HEK293 (cell line): ENCODE data around the gene SIRPB2.

Experiments
- CTCF ChIA-PET: fragments of 350-600 bp; formaldehyde crosslinking; extraction: SDS; loops from one replicate; lab custom pipeline; 2021; ENCODE audit warnings: antibody characterized with exemption; lab: Yijun Ruan, JAX
- POLR2A ChIA-PET: fragments of 300-600 bp; formaldehyde crosslinking; extraction: SDS; loops from one replicate; lab custom pipeline; 2020; ENCODE audit warnings: antibody characterized with exemption, inconsistent platforms; lab: Yijun Ruan, JAX
- H3K27ac ChIP-seq: fragments of 200-500 bp; sonication (Bioruptor generic); 2 replicates; pipeline ENCODE4 v1.5.1; 2014; ENCODE audit warnings: low read depth, low read length, control low read depth, inconsistent platforms; ENCODE audit errors: extremely low read depth
- H3K36me3 ChIP-seq, 2 experiments: fragments of 200-500 bp in 1 of 2; sonication (Bioruptor generic) in 1 of 2; 1 replicate in 1 of 2; 2 replicates in 1 of 2; pipeline ENCODE4 v1.5.1; 2014 to 2017; ENCODE audit warnings: inconsistent platforms in 2 of 2, low read length in 2 of 2; ENCODE audit not compliant: control insufficient read depth in 2 of 2, insufficient read depth in 1 of 2
- H3K4me1 ChIP-seq: fragments of 200-500 bp; sonication (Bioruptor generic); 2 replicates; pipeline ENCODE4 v1.5.1; 2014; ENCODE audit warnings: mild to moderate bottlenecking, low read length, inconsistent platforms; ENCODE audit not compliant: control insufficient read depth, insufficient read depth
- H3K4me3 ChIP-seq: 2 replicates; pipeline ENCODE4 v1.5.1; 2011; ENCODE audit warnings: low read depth, mild to moderate bottlenecking, control low read depth, low read length, moderate library complexity
- H3K9me3 ChIP-seq: fragments of 200-500 bp; sonication (Bioruptor generic); 2 replicates; pipeline ENCODE4 v1.5.1; 2014; ENCODE audit warnings: low read depth, low read length, inconsistent platforms; ENCODE audit not compliant: control insufficient read depth, insufficient read depth
- FEZF1 ChIP-seq: fragments of 450-650 bp; formaldehyde crosslinking; IDR thresholded peaks from 2 replicates; pipeline ENCODE4 v1.5.1; 2016; ENCODE audit warnings: missing biosample characterization, missing genetic modification characterization
- GLI2 ChIP-seq: fragments of 450-650 bp; formaldehyde crosslinking; IDR thresholded peaks from 2 replicates; pipeline ENCODE4; 2017; ENCODE audit warnings: missing biosample characterization, missing genetic modification characterization, low read depth, borderline replicate concordance
- KLF16 ChIP-seq: fragments of 450-650 bp; formaldehyde crosslinking; IDR thresholded peaks from 2 replicates; pipeline ENCODE4 v1.5.1; 2017; ENCODE audit warnings: missing biosample characterization, missing genetic modification characterization
- MYNN ChIP-seq: fragments of 450-650 bp; formaldehyde crosslinking; IDR thresholded peaks from 2 replicates; pipeline ENCODE4 v1.5.1; 2016; ENCODE audit warnings: missing biosample characterization, missing genetic modification characterization, borderline replicate concordance
- SCRT1 ChIP-seq: fragments of 450-650 bp; formaldehyde crosslinking; IDR thresholded peaks from 2 replicates; pipeline ENCODE4 v1.5.1; 2016; ENCODE audit warnings: missing biosample characterization, missing genetic modification characterization, borderline replicate concordance
- SETDB1 ChIP-seq: IDR thresholded peaks from one replicate; pipeline ENCODE4 v1.6.1; 2017; ENCODE audit warnings: mild to moderate bottlenecking, low read length, moderate library complexity, mixed read lengths; ENCODE audit not compliant: insufficient read length
- ZBTB48 ChIP-seq: fragments of 450-650 bp; formaldehyde crosslinking; IDR thresholded peaks from 2 replicates; pipeline ENCODE4 v1.5.1; 2016; ENCODE audit warnings: missing biosample characterization, missing genetic modification characterization
- ZIC2 ChIP-seq: fragments of 450-650 bp; formaldehyde crosslinking; IDR thresholded peaks from 2 replicates; pipeline ENCODE4 v1.5.1; 2016; ENCODE audit warnings: missing biosample characterization, missing genetic modification characterization
- ZNF121 ChIP-seq: fragments of 450-650 bp; formaldehyde crosslinking; IDR thresholded peaks from 2 replicates; pipeline ENCODE4 v1.5.1; 2016; ENCODE audit warnings: missing biosample characterization, missing genetic modification characterization
- ZNF26 ChIP-seq: fragments of 450-650 bp; formaldehyde crosslinking; IDR thresholded peaks from 2 replicates; pipeline ENCODE4 v1.5.1; 2016; ENCODE audit warnings: missing biosample characterization, missing genetic modification characterization
- ZNF311 ChIP-seq: fragments of 450-650 bp; formaldehyde crosslinking; IDR thresholded peaks from 2 replicates; pipeline ENCODE4 v1.5.1; 2017; ENCODE audit warnings: missing biosample characterization, missing genetic modification characterization, borderline replicate concordance
- ZNF449 ChIP-seq: fragments of 450-650 bp; formaldehyde crosslinking; IDR thresholded peaks from 2 replicates; pipeline ENCODE4 v1.5.1; 2017; ENCODE audit warnings: missing biosample characterization, mild to moderate bottlenecking, missing genetic modification characterization, moderate library complexity
- ZNF513 ChIP-seq: fragments of 450-650 bp; IDR thresholded peaks from 2 replicates; pipeline ENCODE4 v1.5.1; 2018; ENCODE audit warnings: missing biosample characterization, missing genetic modification characterization
- ZNF548 ChIP-seq: fragments of 450-650 bp; formaldehyde crosslinking; IDR thresholded peaks from 2 replicates; pipeline ENCODE4 v1.5.1; 2016; ENCODE audit warnings: missing biosample characterization, missing genetic modification characterization
- ZNF701 ChIP-seq: fragments of 450-650 bp; formaldehyde crosslinking; IDR thresholded peaks from 2 replicates; pipeline ENCODE4 v1.5.1; 2016; ENCODE audit warnings: missing biosample characterization, missing genetic modification characterization
- ZNF777 ChIP-seq: fragments of 450-650 bp; formaldehyde crosslinking; IDR thresholded peaks from 2 replicates; pipeline ENCODE4 v1.5.1; 2017; ENCODE audit warnings: missing biosample characterization, missing genetic modification characterization, borderline replicate concordance
- ZNF791 ChIP-seq: fragments of 450-650 bp; formaldehyde crosslinking; IDR thresholded peaks from 2 replicates; pipeline ENCODE4 v1.5.1; 2016; ENCODE audit warnings: missing biosample characterization, missing genetic modification characterization
- ZSCAN30 ChIP-seq: fragments of 450-650 bp; IDR thresholded peaks from 2 replicates; pipeline ENCODE4 v1.5.1; 2018; ENCODE audit warnings: missing biosample characterization, mild to moderate bottlenecking, missing genetic modification characterization, moderate library complexity
- TF ChIP-seq, protein P1 (sequence below): fragments of 450-650 bp; formaldehyde crosslinking; IDR thresholded peaks from 2 replicates; pipeline ENCODE4 v1.5.1; 2016; ENCODE audit warnings: missing biosample characterization, missing genetic modification characterization
- TF ChIP-seq, protein P2 (sequence below): fragments of 450-650 bp; formaldehyde crosslinking; IDR thresholded peaks from 2 replicates; pipeline ENCODE4 v1.5.1; 2016; ENCODE audit warnings: missing biosample characterization, missing genetic modification characterization, low read depth

The SIRPB2 gene

DNA sequence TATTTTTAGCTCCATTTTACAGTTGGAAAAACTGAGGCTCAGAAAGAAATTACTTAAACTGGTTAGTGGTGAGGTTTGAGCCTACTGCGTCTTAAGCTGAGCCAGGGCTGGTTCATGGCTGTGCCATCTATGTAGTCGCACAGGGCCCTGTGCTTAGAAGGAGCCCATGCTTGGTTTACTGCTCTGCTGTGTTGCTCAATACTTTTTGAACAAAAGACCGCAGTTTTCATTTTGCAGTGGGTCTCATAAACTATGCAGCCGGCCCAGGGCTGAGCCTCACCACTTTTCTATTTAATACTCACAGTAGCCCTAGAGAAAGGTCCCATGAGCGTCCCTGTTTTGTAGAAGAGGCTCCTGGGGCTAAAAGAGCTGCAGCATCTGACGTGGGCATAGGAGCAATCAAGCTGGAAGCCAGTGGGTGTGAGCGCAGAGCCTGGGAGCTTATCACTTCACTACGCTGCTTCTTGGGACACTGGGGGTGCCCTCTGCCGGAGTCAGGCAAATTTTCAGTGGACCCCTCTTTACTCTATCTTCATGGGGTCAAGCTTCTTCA, 501 bp downstream of the SIRPB2 start (continued):
- TF ChIP-seq ZNF26 (tag by site-specific recombination) = no peak
- TF ChIP-seq GLI2 = no peak
- TF ChIP-seq, all 188 proteins: peak for 0

GRCh38 chr20:1489764-1490436, 1.3 kb downstream of the SIRPB2 start:
- CTCF ChIA-PET = interaction anchor here (0.7 to 2.2 kb wide), 5 partner anchors 8 to 520 kb away, joined by 3 to 15 read pairs (median 3); partner anchors contain the start of gene NSFL1C
- TF ChIP-seq FEZF1 (tag by site-specific recombination) = no peak
- no peak for TF ChIP-seq ZNF791 (tag by site-specific recombination)
- TF ChIP-seq ZIC2 (tag by site-specific recombination) = no peak
- TF ChIP-seq ZNF311 (tag by site-specific recombination) = no peak
- TF ChIP-seq ZBTB48 (tag by site-specific recombination) = no peak
- no peak for TF ChIP-seq ZNF777 (tag by site-specific recombination)
- no peak for TF ChIP-seq KLF16
- TF ChIP-seq SCRT1 (tag by site-specific recombination) = no peak
- TF ChIP-seq ZNF548 (tag by site-specific recombination) = no peak
- Histone ChIP-seq H3K9me3 (no peaks in the 10 kb centered on the region), H3K27ac (no peak overlapping the region), H3K36me3 (no peaks in the 10 kb centered on the region), H3K4me3 (no peak overlapping the region), H3K4me1 (peaks cover 3% of the 10 kb centered on the region)
- POLR2A ChIA-PET = no interaction called here

- Histone ChIP-seq H3K9me3 (no peaks in the 10 kb centered on the region), H3K36me3 (no peaks in the 10 kb centered on the region), H3K4me3 (no peak overlapping the region), H3K27ac (no peak overlapping the region), H3K4me1 (peaks cover 6% of the 10 kb centered on the region)
- no peak for TF ChIP-seq ZNF701 (tag by site-specific recombination)
- no peak for TF ChIP-seq SETDB1
- TF ChIP-seq ZNF121 = no peak
- no peak for TF ChIP-seq FEZF1 (tag by site-specific recombination)
- no peak for TF ChIP-seq ZNF513 (tag by site-specific recombination)
- ChIA-PET CTCF (interaction anchor here (0.8 to 2.2 kb wide), 3 partner anchors 14 to 23 kb away, joined by 3 to 15 read pairs (median 5); partner anchors contain the start of gene NSFL1C), POLR2A (no interaction called here)
Observed at GRCh38 chr20:1489325-1489724, 1.9 kb downstream of the SIRPB2 start.

GRCh38 chr20:1486566-1486965, 4.7 kb downstream of the SIRPB2 start:
- no peaks in the 10 kb centered on the region for H3K36me3 ChIP-seq
- ChIA-PET POLR2A (no interaction called here), CTCF (interaction anchor here (0.7 to 4.2 kb wide), 2 partner anchors 17 to 28 kb away, joined by 3 to 26 read pairs; no protein-coding TSS in a partner anchor)
- H3K9me3 ChIP-seq = no peaks in the 10 kb centered on the region
- peaks cover 13% of the 10 kb centered on the region for H3K4me1 ChIP-seq
- H3K4me3 ChIP-seq = no peak overlapping the region
- H3K27ac ChIP-seq = no peak overlapping the region
- TF ChIP-seq, protein P1, sequence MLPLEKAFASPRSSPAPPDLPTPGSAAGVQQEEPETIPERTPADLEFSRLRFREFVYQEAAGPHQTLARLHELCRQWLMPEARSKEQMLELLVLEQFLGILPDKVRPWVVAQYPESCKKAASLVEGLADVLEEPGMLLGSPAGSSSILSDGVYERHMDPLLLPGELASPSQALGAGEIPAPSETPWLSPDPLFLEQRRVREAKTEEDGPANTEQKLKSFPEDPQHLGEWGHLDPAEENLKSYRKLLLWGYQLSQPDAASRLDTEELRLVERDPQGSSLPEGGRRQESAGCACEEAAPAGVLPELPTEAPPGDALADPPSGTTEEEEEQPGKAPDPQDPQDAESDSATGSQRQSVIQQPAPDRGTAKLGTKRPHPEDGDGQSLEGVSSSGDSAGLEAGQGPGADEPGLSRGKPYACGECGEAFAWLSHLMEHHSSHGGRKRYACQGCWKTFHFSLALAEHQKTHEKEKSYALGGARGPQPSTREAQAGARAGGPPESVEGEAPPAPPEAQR (tag by site-specific recombination) = no peak
- TF ChIP-seq, protein P2, sequence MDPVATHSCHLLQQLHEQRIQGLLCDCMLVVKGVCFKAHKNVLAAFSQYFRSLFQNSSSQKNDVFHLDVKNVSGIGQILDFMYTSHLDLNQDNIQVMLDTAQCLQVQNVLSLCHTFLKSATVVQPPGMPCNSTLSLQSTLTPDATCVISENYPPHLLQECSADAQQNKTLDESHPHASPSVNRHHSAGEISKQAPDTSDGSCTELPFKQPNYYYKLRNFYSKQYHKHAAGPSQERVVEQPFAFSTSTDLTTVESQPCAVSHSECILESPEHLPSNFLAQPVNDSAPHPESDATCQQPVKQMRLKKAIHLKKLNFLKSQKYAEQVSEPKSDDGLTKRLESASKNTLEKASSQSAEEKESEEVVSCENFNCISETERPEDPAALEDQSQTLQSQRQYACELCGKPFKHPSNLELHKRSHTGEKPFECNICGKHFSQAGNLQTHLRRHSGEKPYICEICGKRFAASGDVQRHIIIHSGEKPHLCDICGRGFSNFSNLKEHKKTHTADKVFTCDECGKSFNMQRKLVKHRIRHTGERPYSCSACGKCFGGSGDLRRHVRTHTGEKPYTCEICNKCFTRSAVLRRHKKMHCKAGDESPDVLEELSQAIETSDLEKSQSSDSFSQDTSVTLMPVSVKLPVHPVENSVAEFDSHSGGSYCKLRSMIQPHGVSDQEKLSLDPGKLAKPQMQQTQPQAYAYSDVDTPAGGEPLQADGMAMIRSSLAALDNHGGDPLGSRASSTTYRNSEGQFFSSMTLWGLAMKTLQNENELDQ = no peak
- TF ChIP-seq ZNF449 = no peak
- TF ChIP-seq MYNN = no peak
- TF ChIP-seq ZSCAN30 (tag by site-specific recombination) = no peak
